Central memory CD4-positive, alpha-beta T cell (primary cell): ENCODE measurements around the gene SETD4.
"Not testable (repeated sequence)": the region's sequence is repeated elsewhere in the genome, so short reads cannot be mapped to it uniquely, and the experiment has no call there.

Experiments
- DNase-seq: peaks from one replicate; pipeline ENCODE4 v3.0.0; 2022

SETD4 gene

DNA sequence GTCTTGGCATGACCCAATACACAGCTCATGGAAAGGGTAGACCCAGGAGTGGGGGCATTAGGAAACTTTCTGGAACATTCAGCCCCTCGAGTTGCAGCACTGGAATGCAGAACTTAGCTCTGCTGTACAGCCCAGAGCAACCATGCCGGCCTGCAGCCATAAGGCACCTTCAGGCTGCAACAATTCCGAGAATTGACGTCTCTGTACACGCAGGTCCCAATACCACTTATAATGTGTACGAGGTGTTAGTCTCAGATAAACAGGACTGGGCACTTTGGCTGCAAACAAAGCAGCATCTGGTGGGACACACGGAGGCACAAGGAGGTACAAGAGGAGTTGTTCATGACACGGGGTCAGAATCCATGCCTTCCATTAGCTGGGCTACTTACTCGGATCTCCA lies 17.4 kb upstream of the SETD4 start:
- DNase-seq, result no peak

DNA sequence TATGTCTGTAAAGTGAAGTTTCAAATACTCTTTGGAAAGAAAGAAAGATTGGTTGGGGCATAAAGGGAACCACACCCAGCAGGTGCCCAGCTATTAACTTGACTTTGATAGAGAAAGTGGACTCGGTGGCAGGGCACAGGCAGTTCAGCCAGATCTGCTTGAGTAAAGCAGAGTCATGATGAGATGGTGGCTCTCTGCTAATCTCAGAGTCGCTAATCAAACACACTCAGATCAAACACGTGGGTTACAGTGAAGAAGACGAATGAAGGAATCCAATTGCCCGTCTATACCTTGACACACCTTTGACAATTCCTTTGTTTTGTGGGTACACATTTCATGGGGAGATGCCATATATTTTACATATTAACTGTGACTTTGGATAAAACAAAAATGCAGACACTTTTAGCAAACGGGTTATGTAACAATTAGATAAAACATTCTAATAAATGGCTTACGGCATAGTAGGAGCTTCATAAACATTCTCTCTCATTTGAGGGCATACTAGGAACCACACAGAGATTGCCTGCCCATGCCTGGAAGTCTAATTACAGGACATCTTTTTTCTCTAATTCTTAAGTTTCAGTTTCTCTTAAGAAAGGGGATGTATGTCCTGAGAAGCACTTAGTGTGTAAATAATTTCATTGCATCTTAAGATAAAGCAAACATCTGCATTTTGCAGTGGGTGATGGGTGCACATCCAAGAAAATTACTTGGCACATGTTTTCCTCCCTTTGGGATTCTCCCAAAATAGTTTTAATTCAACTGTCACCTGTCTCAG lies 16.7 kb upstream of the SETD4 start:
- DNase-seq, result no peak

DNA sequence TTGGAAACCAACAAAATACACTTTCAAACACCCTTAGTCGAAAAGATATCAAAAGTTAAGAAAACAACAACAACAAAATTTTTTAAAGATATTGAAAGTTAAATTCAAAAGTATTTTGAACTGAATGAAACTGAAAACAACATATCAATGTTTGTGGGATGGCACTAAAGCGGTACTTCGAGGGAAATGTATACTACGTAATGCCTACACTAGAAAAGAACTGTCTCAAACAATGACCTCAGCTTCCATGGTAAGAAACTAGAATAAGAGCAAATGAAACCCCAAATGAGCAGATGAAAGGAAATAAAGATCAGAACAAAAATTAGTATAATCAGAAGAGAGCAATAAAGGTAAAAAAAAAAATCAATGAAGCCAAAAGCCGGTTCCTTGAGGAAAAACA lies 15.6 kb upstream of the SETD4 start:
- no peak for DNase-seq

DNA sequence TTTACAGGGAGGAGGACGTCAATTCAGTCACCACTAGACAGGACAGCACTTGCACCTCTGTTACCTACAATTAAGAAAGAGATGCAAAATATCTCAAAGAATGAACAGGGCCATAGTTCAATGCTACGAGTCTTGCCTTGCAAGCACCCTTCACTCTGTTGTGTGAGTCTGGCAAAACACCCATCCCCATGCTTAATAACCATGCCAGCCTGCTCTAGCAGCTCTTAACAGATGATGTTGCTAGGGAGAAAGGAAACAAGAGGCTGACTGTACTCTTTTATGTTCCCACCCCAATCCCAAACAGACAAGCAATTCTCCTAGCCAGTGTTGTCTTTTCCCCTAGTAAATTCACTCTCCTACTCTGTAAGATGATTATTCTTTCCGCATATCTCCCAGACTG lies 14.8 kb upstream of the SETD4 start:
- DNase-seq, result no peak

DNA sequence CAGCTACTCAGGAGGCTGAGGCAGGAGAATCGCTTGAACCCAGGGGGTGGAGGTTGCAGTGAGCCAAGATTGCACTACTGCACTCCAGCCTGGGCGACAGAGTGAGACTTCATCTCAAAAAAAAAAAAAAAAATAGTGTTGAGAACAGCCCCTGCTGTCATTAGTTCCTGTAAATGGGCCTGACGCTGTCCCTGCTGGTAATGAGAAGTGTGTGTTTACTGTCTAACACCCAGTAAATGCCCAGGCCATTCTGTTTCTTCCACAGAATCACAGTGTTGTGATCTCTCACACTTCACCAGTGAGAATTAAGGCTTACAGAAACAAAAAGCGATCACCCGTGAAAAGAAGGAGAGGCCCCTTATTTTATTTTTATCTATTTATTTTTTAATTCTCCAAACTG lies 13.6 kb upstream of the SETD4 start:
- DNase-seq, result not testable (repeated sequence)

DNA sequence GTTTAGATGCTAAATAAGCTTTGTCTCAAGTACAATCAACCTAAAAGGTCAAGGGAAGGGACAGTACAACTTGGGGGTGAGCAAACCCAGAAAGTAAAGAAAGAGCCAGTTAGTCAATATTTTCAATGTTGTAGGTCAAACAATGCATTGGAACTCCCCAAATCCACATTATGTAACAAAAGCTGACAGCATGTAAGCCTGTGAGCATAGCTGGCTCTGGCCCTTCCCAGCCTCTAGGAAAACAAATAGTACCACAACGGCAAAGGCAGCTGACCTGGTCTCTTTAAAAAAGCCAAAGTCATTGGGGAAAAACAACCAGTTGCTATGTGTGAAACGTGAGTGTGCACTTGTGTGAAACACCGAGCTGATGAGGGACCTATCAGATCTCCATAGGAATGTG lies 12.9 kb upstream of the SETD4 start:
- no peak for DNase-seq

DNA sequence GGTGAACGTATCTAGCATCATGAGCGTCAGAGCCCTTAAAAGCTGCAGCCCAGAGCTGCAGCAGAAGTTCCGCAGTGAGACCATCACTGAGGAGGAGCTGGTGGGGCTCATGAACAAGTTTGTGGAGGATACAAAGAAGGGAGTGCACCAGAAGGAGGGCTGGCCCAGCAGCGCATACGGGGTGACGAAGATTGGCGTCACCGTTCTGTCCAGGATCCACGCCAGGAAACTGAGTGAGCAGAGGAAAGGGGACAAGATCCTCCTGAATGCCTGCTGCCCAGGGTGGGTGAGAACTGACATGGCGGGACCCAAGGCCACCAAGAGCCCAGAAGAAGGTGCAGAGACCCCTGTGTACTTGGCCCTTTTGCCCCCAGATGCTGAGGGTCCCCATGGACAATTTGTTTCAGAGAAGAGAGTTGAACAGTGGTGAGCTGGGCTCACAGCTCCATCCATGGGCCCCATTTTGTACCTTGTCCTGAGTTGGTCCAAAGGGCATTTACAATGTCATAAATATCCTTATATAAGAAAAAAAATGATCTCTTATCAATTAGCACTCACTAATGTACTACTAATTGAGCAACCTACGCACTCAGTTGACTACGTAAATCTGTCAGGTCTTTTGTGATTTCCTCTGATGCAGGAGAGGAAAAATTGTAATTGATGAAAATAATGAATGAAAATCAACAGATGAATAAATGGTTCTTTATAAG lies 12.3 kb upstream of the SETD4 start:
- no peak for DNase-seq

DNA sequence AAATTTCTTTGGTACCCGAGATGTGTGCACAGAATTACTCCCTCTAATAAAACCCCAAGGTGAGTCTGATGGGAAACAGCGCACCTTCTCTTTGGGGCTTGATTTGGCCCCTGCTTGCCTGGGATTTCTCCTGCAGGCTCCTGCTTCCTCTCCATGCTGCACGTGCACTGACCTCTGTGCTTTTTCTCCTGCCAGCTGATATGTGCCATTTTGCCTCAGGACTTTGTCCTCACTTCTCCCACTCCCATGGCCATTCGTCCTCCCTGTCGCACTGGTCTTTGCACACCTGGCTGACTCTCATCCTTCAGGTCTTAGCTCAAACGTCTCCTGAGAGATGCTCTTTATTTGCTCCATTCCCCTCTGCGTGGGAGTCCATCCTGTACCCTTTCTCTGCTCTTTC lies 10.7 kb upstream of the SETD4 start:
- DNase-seq, result no peak

DNA sequence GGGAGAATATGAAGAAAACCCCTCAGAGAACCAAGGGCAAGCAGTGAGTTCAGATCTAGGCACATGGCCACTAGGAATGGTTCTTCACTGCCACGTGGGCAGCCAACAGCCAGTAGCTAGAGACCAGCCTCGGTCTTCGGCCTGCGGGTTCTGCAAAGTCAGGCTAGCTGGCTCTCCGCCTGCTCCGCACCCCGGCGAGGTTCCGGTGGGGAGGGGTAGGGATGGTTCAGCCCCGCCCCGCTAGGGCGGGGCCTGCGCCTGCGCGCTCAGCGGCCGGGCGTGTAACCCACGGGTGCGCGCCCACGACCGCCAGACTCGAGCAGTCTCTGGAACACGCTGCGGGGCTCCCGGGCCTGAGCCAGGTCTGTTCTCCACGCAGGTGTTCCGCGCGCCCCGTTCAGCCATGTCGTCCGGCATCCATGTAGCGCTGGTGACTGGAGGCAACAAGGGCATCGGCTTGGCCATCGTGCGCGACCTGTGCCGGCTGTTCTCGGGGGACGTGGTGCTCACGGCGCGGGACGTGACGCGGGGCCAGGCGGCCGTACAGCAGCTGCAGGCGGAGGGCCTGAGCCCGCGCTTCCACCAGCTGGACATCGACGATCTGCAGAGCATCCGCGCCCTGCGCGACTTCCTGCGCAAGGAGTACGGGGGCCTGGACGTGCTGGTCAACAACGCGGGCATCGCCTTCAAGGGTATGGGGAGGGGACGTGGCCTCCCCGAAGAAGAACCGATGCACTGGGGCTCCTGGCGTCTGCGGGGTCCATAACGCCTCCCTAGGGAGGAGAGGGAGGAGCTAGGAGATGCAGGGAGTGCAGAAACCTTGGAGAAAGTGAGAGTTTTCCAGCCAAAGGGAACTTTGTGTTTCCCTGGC lies 9.6 kb upstream of the SETD4 start, which contains the start of gene CBR1:
TSS of gene CBR1 (plus strand) at position 312 of the 871 bp plus-strand sequence. CDS start at position 404, 92 bp downstream.
- DNase-seq, result peak; percentile 85

DNA sequence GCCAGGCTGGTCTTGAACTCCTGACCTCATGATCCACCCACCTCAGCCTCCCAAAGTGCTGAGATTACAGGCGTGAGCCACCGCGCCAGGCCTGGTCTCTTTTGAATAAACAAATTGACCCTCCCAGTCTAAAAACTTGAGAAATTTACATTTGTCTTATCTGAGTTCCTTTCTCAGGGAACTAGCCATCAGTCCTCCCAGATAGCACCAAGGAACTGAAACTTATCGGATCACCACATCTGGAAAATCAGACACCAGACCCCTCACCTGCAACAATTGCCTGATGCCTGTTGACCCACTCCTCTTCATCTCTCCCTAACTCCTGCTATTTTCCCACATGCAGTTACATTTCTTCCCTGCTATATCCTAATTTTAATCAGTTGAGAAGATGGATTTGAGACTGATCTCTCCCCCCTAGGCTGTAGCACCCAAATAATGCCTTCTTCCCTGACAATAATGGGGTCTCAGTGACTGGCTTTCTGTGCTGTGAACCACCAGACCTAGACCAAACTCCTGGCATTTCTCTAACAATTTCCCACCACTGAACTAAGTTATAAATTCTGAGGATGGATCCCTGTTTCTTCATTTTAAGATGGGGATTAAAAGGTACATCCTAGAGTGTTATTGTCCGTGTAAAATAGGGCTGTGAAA lies 8.5 kb upstream of the SETD4 start:
- no peak for DNase-seq

DNA sequence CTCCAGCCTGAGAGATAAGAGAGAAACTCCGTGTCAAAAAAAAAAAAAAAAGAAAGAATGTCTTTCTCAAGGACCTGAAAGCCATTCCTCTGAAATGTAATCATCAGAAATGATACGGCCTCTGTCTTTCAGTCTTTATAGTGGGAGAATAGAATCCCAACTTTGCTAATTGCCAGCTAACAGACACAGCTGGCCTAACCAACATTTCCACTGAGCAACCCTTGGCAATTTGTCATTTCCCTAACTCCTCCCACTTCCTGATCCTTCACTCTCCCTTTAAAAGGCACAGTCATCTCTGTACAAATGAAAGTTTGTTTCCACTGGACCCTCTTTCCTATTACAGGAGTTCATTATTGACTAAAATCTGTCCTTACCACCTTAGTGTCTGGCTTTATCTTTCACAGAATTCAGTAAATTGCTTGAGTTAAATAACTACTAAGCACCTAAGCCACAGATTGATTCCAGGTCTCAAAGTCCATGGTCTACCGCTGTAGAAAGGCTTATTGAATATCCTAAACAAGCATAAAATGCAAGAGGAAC lies 5.2 kb upstream of the SETD4 start:
- DNase-seq, result no peak

DNA sequence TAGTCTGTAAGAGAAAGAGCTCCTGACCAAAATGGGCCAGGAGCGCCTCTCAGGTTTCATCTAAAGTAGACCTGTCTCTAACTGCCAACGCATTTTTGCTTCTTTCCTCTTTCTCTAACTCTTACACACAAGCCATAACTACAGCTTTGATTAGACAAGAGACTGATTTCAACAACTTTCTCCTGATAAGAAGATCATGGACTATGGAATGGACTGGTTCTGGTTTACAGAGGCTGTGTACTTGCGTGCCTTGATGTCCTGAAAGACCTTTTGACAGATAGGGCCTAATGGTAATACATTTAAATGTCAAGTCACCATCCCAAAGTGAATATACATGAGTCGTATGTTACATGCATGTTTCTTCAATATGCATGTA lies 3.7 kb upstream of the SETD4 start:
- DNase-seq, result no peak

DNA sequence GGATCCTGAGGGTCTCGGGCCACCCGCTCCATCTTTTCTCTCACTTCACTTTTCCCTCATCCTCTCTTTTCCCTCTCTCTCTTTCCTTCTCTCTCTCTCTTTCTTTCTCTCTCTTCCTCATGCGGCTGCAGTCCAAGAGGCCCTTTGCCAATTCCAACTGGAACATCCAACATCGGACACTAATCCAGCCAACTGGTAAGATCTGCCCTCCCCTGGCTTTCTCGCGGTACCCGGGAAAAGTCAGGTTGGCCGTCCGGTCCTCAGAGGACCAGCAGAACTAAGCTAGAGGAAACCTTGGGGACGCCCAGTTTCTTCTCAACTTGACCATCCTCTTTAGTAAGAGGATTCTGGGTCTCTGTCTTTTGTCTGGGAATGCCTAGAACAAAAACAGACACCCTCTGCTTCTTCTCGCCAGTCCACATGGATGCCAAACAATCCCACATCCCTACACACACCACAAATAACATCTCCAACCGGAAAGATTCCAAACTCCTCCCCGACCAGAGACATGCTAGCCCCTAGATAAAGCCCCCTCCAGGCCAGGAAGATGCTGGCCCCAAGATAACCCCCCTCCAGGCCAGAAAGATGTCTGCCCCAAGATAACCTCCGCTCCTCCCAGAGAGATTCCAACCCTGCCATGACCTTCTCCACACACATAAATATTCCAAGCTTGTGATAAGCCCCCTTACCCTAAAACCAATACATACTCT lies 3.2 kb upstream of the SETD4 start:
- no peak for DNase-seq

DNA sequence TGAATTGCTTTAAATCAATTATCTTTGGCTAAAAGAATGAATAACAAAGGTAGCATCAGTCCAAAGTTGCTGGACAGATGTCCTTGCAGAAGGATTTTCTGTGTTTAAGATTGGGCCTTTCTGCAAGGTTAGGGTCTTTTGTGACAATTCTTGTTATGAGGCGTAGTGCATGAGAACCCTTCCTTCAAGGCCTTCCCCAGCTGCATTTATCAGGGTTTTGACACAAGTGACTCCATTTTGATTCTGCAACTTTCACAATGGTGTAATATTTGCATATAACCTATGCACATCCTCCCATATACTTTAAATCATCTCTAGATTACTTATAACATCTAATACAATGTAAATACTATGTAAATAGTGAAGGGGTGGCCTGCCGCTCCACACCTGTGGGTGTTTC lies 1.1 kb upstream of the SETD4 start:
- DNase-seq, result no peak

DNA sequence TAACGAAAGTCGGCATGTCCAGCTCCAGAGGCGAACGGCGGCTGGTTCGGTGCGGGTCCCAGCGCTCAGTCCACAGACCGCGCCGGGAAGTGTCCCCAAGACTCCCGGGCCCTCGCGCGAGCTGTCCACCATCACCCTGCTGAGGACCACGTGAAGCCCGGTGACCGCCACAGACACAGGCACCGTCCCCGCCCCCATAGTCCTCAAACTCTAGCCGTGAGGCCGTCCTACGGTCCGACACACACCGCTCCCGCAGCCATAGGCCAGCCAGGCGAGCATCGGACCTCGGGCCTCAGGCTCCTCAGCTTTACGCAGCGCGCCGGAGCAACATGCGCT lies 535 bp downstream of the SETD4 start:
- no peak for DNase-seq

DNA sequence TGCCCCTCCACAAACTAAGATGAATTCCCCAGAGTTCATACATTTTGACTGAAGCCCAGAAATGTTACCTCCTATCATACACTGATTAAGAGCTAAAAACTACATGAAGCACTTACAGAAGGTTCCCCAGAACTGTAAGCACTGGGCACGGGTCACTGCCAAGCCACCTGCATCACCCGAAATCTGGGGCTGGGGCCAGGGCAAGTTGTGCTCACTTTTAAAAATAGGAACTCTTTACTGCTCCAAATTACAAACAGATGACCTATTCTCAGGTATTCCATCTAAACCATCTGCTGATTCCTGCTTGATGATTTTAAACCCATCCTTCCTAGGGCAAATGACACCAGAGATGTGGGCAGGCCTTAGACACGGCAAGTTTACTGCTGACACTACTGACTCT lies 4.8 kb downstream of the SETD4 start:
- DNase-seq, result no peak

DNA sequence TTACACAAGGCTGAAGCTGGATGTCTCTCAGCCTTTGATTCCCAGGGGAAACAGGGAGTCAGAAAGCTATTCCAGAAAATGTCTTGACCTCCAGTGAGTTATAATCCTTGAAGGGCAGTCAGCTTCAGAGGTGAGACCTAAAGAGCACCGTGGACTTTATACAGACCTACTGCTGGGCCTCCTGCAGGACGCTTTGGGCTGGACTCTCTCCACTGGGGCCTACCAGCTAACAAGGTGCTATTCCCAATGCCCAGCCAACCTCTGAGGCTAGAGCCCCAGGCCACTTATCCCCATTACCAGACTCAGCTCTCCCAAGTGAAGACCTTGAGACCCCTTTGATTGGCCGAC lies 6.6 kb downstream of the SETD4 start:
- DNase-seq, result no peak

DNA sequence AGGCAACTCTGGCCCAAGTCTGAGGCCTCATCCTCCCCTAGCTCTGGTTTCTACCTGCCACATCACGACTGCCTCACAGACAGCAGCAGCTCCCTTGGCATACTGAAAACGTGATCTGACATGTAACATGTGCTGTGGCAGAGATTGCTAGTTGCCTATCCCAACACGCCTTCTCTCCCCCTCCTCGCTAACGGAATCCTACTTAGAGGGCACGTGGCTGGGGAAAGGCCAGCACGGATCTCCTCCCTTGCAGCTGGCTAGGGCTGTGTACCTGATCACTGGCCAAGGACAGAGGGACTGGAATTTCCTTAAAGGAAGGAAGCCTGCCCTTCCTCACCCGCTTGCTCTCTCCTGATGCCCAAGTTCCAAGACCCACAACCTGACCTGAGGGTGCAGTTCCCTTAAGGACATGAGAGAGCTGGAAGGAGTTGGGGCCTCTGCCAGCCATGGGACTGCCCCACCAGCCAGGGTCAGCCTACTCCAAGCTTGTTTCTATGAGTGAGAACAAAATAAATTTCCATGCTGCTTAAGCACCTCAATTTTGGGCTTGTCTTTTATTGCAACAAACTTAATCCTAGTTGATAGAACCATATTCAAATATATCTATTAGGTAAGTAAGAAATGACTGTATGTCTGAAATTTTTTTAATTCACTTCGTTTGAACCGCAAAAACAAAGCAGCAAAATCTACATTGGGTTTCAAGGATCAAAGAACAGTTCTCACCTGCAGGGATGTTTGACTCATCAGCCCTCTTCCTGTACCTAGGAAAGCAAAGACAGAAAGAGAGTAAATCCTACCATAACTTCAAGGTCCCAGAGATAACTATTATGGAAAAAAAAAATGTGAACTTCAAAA lies 7.2 kb downstream of the SETD4 start:
- no peak for DNase-seq

DNA sequence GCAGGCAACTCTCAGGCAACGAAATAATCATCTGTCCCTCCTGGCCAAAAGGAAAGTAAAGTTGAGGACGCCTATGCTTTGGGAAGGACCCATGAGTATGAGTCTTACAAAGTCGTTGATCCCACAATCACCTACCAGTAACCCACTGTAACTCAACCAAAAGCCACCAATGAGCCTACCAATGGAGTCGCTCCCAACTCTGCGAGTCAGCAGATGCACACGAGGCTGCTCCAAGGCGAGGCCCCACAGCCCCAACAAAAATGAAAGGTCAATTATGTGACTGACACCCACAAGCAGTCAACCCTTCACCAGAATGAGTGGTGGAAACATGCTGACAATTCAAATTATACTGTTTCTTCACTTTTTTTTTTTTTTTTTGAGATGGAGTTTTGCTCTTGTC lies 12.0 kb downstream of the SETD4 start:
- DNase-seq, result no peak

DNA sequence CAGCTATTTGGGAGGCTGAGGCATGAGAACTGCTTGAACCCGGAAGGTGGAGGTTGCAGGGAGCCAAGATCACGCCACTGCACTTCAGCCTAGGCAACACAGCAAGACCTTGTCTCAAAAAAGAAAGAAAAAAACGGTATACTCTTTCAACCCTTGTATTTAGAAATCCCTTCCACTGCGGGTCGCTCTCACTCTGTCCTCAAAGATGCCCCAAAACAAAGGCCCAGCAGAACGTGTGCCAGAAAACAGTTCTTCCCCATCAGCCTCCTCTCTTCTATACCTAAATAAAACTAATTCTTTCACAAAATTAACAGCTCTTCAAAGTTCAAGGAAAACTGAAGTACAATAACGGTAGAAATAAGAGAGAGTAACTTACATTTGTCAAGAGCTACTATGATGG lies 13.2 kb downstream of the SETD4 start:
- no peak for DNase-seq

DNA sequence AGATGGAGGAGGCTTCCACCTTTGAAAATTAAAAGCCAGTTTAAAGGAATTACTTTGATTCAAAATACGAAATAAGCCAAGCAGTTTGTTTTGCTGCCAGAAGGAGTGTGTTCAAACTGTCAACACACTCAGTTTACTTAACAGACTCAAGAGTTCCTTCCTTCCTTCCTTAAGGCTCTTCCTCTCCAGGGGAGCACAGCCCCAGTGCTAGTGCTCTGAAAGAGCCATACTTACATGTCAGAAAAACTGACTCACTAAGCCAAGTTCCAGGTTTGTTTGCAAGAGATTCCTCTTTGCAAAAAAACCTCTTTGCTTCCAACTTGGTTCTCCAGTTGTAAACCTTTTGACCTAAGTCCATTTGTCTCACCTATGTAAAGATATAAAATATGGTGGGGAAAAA lies 14.3 kb downstream of the SETD4 start:
- no peak for DNase-seq
